ENCODE measurements around the gene GNG2. TPM values are rescaled to one million over a fixed set of nuclear protein-coding genes. Genes with fewer than 3 reads are reported as not detected.

Gene GNG2
- total and polyA plus RNA-seq, 10 of the 15 experiments (the other 5 are each of a cell fraction or from before 2014, with no cell fraction given): 31.6 to 114 (median 66.4) TPM

- RAD21 ChIA-PET (ENCODE audit: unreplicated experiment): interaction anchor here (0.7 kb wide), 1 partner anchor 1013 kb away, joined by 3 read pairs; no protein-coding TSS in a partner anchor
- no peaks in the 10 kb centered on the region for H3K9me3 ChIP-seq (replicated peaks; ENCODE audit: control insufficient read depth, insufficient read depth, low read length)
- CTCF ChIA-PET: interaction anchor here (0.6 to 1.1 kb wide), 3 partner anchors 66 to 154 kb away, joined by 3 read pairs; no protein-coding TSS in a partner anchor
- no peak for ATAC-seq
- H3K4me3 ChIP-seq: no peak overlapping the region
- TF ChIP-seq POLR2A (IDR thresholded peaks at IDR 0.05; ENCODE audit: low read depth, low read length): no peak
- 0 out of 2 replicates have a peak, but pooled peaks have one; percentile 17 for TF ChIP-seq SPI1 (IDR thresholded peaks at IDR 0.05; ENCODE audit: borderline replicate concordance, insufficient read depth, low read depth, low read length)
- no peak overlapping the region for H3K4me2 ChIP-seq (ENCODE audit: control insufficient read depth, insufficient read depth)
- H3K9ac ChIP-seq (ENCODE audit: control insufficient read depth, insufficient read depth, low read length): no peak overlapping the region
- no peaks in the 10 kb centered on the region for H3K36me3 ChIP-seq (ENCODE audit: control insufficient read depth in 2 of 2, insufficient read depth in 2 of 2, low read length in 1 of 2)
- in situ Hi-C loops (cut with MboI): no loop called here
- intact Hi-C loops (cut with micrococcal nuclease; ENCODE audit: unreplicated experiment): no loop called here
- no peaks in the 10 kb centered on the region for H3K27me3 ChIP-seq (replicated peaks in 1 of 2; ENCODE audit: control insufficient read depth in 2 of 2, insufficient read depth in 2 of 2, low read length in 1 of 2)
- H3K27ac ChIP-seq (ENCODE audit: control insufficient read depth, insufficient read depth): no peak overlapping the region
- no peak overlapping the region for H2AFZ ChIP-seq (ENCODE audit: control insufficient read depth, low read depth, low read length)
- SMC1A ChIA-PET (ENCODE audit: uncharacterized antibody, unreplicated experiment): interaction anchor here (1.0 kb wide), 1 partner anchor 71 kb away, joined by 3 read pairs; no protein-coding TSS in a partner anchor
- no peak for DNase-seq (ENCODE audit: low read depth, low spot score)
- no peaks in the 10 kb centered on the region for H4K20me1 ChIP-seq (ENCODE audit: control insufficient read depth, insufficient read depth)
- no TSS peak for BruUV-seq (replicated peaks)
- H3K79me2 ChIP-seq (ENCODE audit: control insufficient read depth, insufficient read depth, low read length): no peaks in the 10 kb centered on the region
- POLR2A ChIA-PET: no interaction called here
- H3K4me1 ChIP-seq (ENCODE audit: control insufficient read depth, insufficient read depth, low read length): no peaks in the 10 kb centered on the region
- WGBS (ENCODE audit: insufficient coverage, insufficient replicate concordance, low lambda C conversion rate, missing lambda C conversion rate): 85% methylated on average over 3 of the region's 3 CpGs
- no peak for FAIRE-seq
Observed at GRCh38 chr14:51933191-51933590, 72.8 kb downstream of the GNG2 start.

GRCh38 chr14:51938137-51938536 lies 77.7 kb downstream of the GNG2 start:
- 96% methylated on average over 1 of the region's 1 CpG for WGBS (ENCODE audit: insufficient coverage, insufficient replicate concordance, low lambda C conversion rate, missing lambda C conversion rate)
- Histone ChIP-seq H3K4me3 (no peak overlapping the region), H4K20me1 (ENCODE audit: control insufficient read depth, insufficient read depth) (no peaks in the 10 kb centered on the region), H2AFZ (ENCODE audit: control insufficient read depth, low read depth, low read length) (no peak overlapping the region), H3K27ac (ENCODE audit: control insufficient read depth, insufficient read depth) (no peak overlapping the region), H3K27me3 (replicated peaks in 1 of 2; ENCODE audit: control insufficient read depth in 2 of 2, insufficient read depth in 2 of 2, low read length in 1 of 2) (no peaks in the 10 kb centered on the region), H3K9ac (ENCODE audit: control insufficient read depth, insufficient read depth, low read length) (no peak overlapping the region), H3K4me2 (ENCODE audit: control insufficient read depth, insufficient read depth) (no peak overlapping the region), H3K79me2 (ENCODE audit: control insufficient read depth, insufficient read depth, low read length) (no peaks in the 10 kb centered on the region), H3K36me3 (ENCODE audit: control insufficient read depth in 2 of 2, insufficient read depth in 2 of 2, low read length in 1 of 2) (no peaks in the 10 kb centered on the region), H3K9me3 (replicated peaks; ENCODE audit: control insufficient read depth, insufficient read depth, low read length) (no peaks in the 10 kb centered on the region; the same call in 2 of the 3 replicates), H3K4me1 (ENCODE audit: control insufficient read depth, insufficient read depth, low read length) (peaks cover 2% of the 10 kb centered on the region; the same call in 1 of the 2 replicates)
- BruUV-seq (replicated peaks): no TSS peak
- ChIA-PET POLR2A (interaction anchor here (1.0 kb wide), 1 partner anchor 48 kb away, joined by 3 read pairs; no protein-coding TSS in a partner anchor), SMC1A (ENCODE audit: uncharacterized antibody, unreplicated experiment) (interaction anchor here (1.2 to 1.3 kb wide), 3 partner anchors 27 to 56 kb away, joined by 3 read pairs; no protein-coding TSS in a partner anchor), CTCF (no interaction called here), RAD21 (ENCODE audit: unreplicated experiment) (interaction anchor here (1.0 to 1.4 kb wide), 2 partner anchors 33 to 57 kb away, joined by 3 to 4 read pairs; no protein-coding TSS in a partner anchor)
- DNase-seq (ENCODE audit: low read depth, low spot score) (no peak), ATAC-seq (no peak), FAIRE-seq (no peak)
- intact Hi-C loops (cut with micrococcal nuclease; ENCODE audit: unreplicated experiment) (no loop called here), in situ Hi-C loops (cut with MboI) (no loop called here)
- no peak for TF ChIP-seq ESRRA (IDR thresholded peaks at IDR 0.05; ENCODE audit: low read length)
- TF ChIP-seq MEF2B (IDR thresholded peaks at IDR 0.05; ENCODE audit: partially characterized antibody, poor library complexity, severe bottlenecking): no peak
- TF ChIP-seq SP1 (IDR thresholded peaks at IDR 0.05; ENCODE audit: low read depth, low read length): no peak
- no peak for TF ChIP-seq ELK1 (IDR thresholded peaks at IDR 0.05; ENCODE audit: low read depth, low read length)
- TF ChIP-seq MYB (IDR thresholded peaks at IDR 0.05; ENCODE audit: borderline replicate concordance, low read depth, low read length): no peak
- TF ChIP-seq PML (IDR thresholded peaks at IDR 0.05; ENCODE audit: low read length): no peak
- no peak for TF ChIP-seq SMC3 (IDR thresholded peaks at IDR 0.05; ENCODE audit: borderline replicate concordance, low read length)
